Activated CD8-positive, alpha-beta memory T cell treated with anti-CD3 and anti-CD28 coated beads, Interleukin-2, amount 50 U/mL, for 1 hour (primary cell): ENCODE measurements around the gene CCNF.
"Not testable (repeated sequence)": the region's sequence is repeated elsewhere in the genome, so short reads cannot be mapped to it uniquely, and the experiment has no call there.

ENCODE experiments used
- DNase-seq: peaks from one replicate; pipeline ENCODE4 v3.0.0-alpha.2; 2020; ENCODE audit errors: extremely low read depth

Gene CCNF

GRCh38 chr16:2428051-2428783 is 1.0 kb upstream of the CCNF start:
- no peak for DNase-seq

- DNase-seq = no peak
These were observed 538 bp upstream of the CCNF start for GRCh38 chr16:2428784-2429033.

GRCh38 chr16:2429771-2430663 is 770 bp downstream of the CCNF start:
- no peak for DNase-seq

GRCh38 chr16:2432286-2432685 is 3.0 kb downstream of the CCNF start:
- DNase-seq = no peak

- DNase-seq = no peak
These were observed 3.7 kb downstream of the CCNF start for GRCh38 chr16:2432801-2433505.

GRCh38 chr16:2435236-2435635 is 6.0 kb downstream of the CCNF start:
- DNase-seq = not testable (repeated sequence)

- DNase-seq = no peak
These were observed 6.9 kb downstream of the CCNF start for GRCh38 chr16:2436110-2436509.

GRCh38 chr16:2437032-2437790 is 8.0 kb downstream of the CCNF start:
- DNase-seq = no peak

GRCh38 chr16:2438121-2438520 is 8.9 kb downstream of the CCNF start:
- no peak for DNase-seq

- DNase-seq = no peak
These were observed 10.4 kb downstream of the CCNF start for GRCh38 chr16:2439598-2439997.

- not testable (repeated sequence) for DNase-seq
These were observed 12.0 kb downstream of the CCNF start for GRCh38 chr16:2441143-2441804.

GRCh38 chr16:2443555-2443954 is 14.3 kb downstream of the CCNF start:
- no peak for DNase-seq

- DNase-seq = no peak
These were observed 18.8 kb downstream of the CCNF start for GRCh38 chr16:2447920-2448583.

GRCh38 chr16:2449118-2449517 is 19.9 kb downstream of the CCNF start:
- DNase-seq = no peak

- DNase-seq = no peak
These were observed 21.3 kb downstream of the CCNF start for GRCh38 chr16:2450535-2450934.

- no peak for DNase-seq
These were observed 21.7 kb downstream of the CCNF start for GRCh38 chr16:2450975-2451381.

- DNase-seq = no peak
These were observed 22.6 kb downstream of the CCNF start for GRCh38 chr16:2451851-2452320.

GRCh38 chr16:2452650-2453049 is 23.4 kb downstream of the CCNF start:
- no peak for DNase-seq

- DNase-seq = no peak
These were observed 26.0 kb downstream of the CCNF start for GRCh38 chr16:2455081-2455845.

- DNase-seq = no peak
These were observed 27.4 kb downstream of the CCNF start for GRCh38 chr16:2456551-2457153.
